CD14-positive monocyte (primary cell): ENCODE measurements around the gene PI4KA. TPM values are rescaled to one million over a fixed set of nuclear protein-coding genes. Genes with fewer than 3 reads are reported as not detected.
A peak's percentile ranks its signal among the peaks of the same experiment; 100 is the strongest.

Source experiments
- DNase-seq, 3 donors: peaks; one replicate each; pipeline ENCODE4 v3.0.0-alpha.2; 2011 to 2022
- H2AFZ ChIP-seq: 2 replicates; pipeline ENCODE4 v1.6.0; 2012; ENCODE audit warnings: mild to moderate bottlenecking, low read depth, low read length, inconsistent platforms; ENCODE audit not compliant: insufficient read depth, poor library complexity, severe bottlenecking
- H3K27ac ChIP-seq, 2 donors: 1 replicate in 1 of 2; 2 replicates in 1 of 2; pipeline ENCODE4 v1.5.1; 2012 to 2013; ENCODE audit warnings: low read length in 2 of 2, control low read depth in 1 of 2, inconsistent platforms in 1 of 2, low read depth in 1 of 2, mild to moderate bottlenecking in 1 of 2
- H3K27me3 ChIP-seq, 2 donors: one replicate each; pipeline versions ENCODE4 v1.6.0 to v1.6.1; 2011 to 2013; ENCODE audit warnings: low read length in 2 of 2; ENCODE audit not compliant: control insufficient read depth in 2 of 2, insufficient read depth in 2 of 2
- H3K36me3 ChIP-seq, 2 donors: replicated peaks in 1 of 2; 1 replicate in 1 of 2; 2 replicates in 1 of 2; pipeline versions ENCODE4 v1.5.1 to v1.6.1; 2012 to 2013; ENCODE audit warnings: low read length in 2 of 2, control low read depth in 1 of 2, inconsistent platforms in 1 of 2, mild to moderate bottlenecking in 1 of 2; ENCODE audit not compliant: insufficient read depth in 2 of 2, control insufficient read depth in 1 of 2
- H3K4me1 ChIP-seq, 2 donors: 1 replicate in 1 of 2; 2 replicates in 1 of 2; pipeline versions ENCODE4 v1.5.1 to v1.6.1; 2012 to 2013; ENCODE audit warnings: low read length in 2 of 2, control low read depth in 1 of 2, inconsistent platforms in 1 of 2, mild to moderate bottlenecking in 1 of 2, moderate library complexity in 1 of 2; ENCODE audit not compliant: insufficient read depth in 2 of 2, control insufficient read depth in 1 of 2
- H3K4me2 ChIP-seq: replicated peaks from 2 replicates; pipeline ENCODE3; 2012; ENCODE audit warnings: low read length, moderate library complexity, mild to moderate bottlenecking; ENCODE audit not compliant: poor library complexity, severe bottlenecking; ENCODE audit errors: extremely low read depth
- H3K4me3 ChIP-seq, 3 experiments: fragments of 200-600 bp in 1 of 3; sonication (generic) in 1 of 3; replicated peaks in 1 of 3; 1 replicate in 2 of 3; 2 replicates in 1 of 3; pipeline ENCODE4 v1.5.1; 2011 to 2013; ENCODE audit warnings: low read length in 3 of 3, mild to moderate bottlenecking in 3 of 3, control low read depth in 2 of 3, low read depth in 2 of 3, inconsistent platforms in 1 of 3, moderate library complexity in 1 of 3
- H3K79me2 ChIP-seq: 2 replicates; pipeline ENCODE4 v1.6.0; 2012; ENCODE audit warnings: mild to moderate bottlenecking, control low read depth, inconsistent platforms, low read length, moderate library complexity; ENCODE audit not compliant: insufficient read depth
- H3K9ac ChIP-seq: 2 replicates; pipeline ENCODE4 v1.6.0; 2017; ENCODE audit warnings: low read length, mild to moderate bottlenecking; ENCODE audit not compliant: insufficient read depth, poor library complexity, severe bottlenecking
- H3K9me3 ChIP-seq, 2 donors: replicated peaks in 1 of 2; 1 replicate in 1 of 2; 2 replicates in 1 of 2; pipeline versions ENCODE4 v1.5.1 to v1.6.1; 2012 to 2013; ENCODE audit warnings: low read length in 2 of 2, control low read depth in 1 of 2; ENCODE audit not compliant: control insufficient read depth in 1 of 2, insufficient read depth in 1 of 2
- H4K20me1 ChIP-seq: 2 replicates; pipeline ENCODE4 v1.6.0; 2012; ENCODE audit warnings: mild to moderate bottlenecking, low read length, control low read depth, moderate library complexity; ENCODE audit not compliant: insufficient read depth
- H3K27ac Mint-ChIP-seq, 7 donors: one replicate each; pipeline ENCODE4 v1.8.0; 2020; ENCODE audit warnings: mild to moderate bottlenecking in 7 of 7, mixed read lengths in 7 of 7, moderate library complexity in 6 of 7, inconsistent platforms in 2 of 7
- H3K27me3 Mint-ChIP-seq, 3 donors: one replicate each; pipeline ENCODE4 v1.8.0; 2021 to 2022; ENCODE audit warnings: low read depth in 3 of 3, mild to moderate bottlenecking in 3 of 3, mixed read lengths in 3 of 3, moderate library complexity in 3 of 3, inconsistent platforms in 1 of 3
- H3K36me3 Mint-ChIP-seq, 2 donors: one replicate each; pipeline ENCODE4 v1.8.0; 2020; ENCODE audit warnings: mixed read lengths in 2 of 2, inconsistent platforms in 1 of 2, mild to moderate bottlenecking in 1 of 2
- H3K4me1 Mint-ChIP-seq: one replicate; pipeline ENCODE4 v1.8.0; 2020; ENCODE audit warnings: mild to moderate bottlenecking, mixed read lengths
- H3K4me3 Mint-ChIP-seq, 2 donors: one replicate each; pipeline ENCODE4 v1.8.0; 2020; ENCODE audit warnings: mild to moderate bottlenecking in 2 of 2, mixed read lengths in 2 of 2, moderate library complexity in 1 of 2
- H3K9me3 Mint-ChIP-seq, 7 donors: one replicate each; pipeline ENCODE4 v1.8.0; 2020 to 2022; ENCODE audit warnings: mixed read lengths in 7 of 7, mild to moderate bottlenecking in 6 of 7, moderate library complexity in 6 of 7, inconsistent platforms in 2 of 7
- CTCF ChIP-seq: fragments of 200-600 bp; IDR thresholded peaks from one replicate; pipeline ENCODE4 v1.8.0; 2022; ENCODE audit warnings: antibody characterized with exemption, mild to moderate bottlenecking
- WGBS: methylation state at CpG from one replicate; pipeline ENCODE4 v1.1.5; 2013; ENCODE audit warnings: missing lambda C conversion rate; ENCODE audit not compliant: insufficient coverage; 5-methylcytosine and 5-hydroxymethylcytosine counted together
- intact Hi-C, 2 donors: fragments of 100-400 bp; cut with micrococcal nuclease; formaldehyde crosslinking; loops; one replicate each; pipeline versions ENCODE4 v1.15.0 to v1.15.1; 2023
- polyA plus RNA-seq, 3 donors: library from polyadenylated mRNA; depleted of rRNA in 1 of 3; unstranded in 2 of 3; stranded (reverse) in 1 of 3; fragments of 300-500 nt in 2 of 3; fragments of >200 nt in 1 of 3; fragmentation: Illumina TruSeq in 2 of 3; gene quantifications; 1 replicate in 2 of 3; 2 replicates in 1 of 3; pipeline ENCODE4 v1.2.3, GENCODE V29; 2012 to 2021

PI4KA gene
- polyA plus RNA-seq, 3 donors: 22.8 to 74.4 (median 38.2) TPM

DNA sequence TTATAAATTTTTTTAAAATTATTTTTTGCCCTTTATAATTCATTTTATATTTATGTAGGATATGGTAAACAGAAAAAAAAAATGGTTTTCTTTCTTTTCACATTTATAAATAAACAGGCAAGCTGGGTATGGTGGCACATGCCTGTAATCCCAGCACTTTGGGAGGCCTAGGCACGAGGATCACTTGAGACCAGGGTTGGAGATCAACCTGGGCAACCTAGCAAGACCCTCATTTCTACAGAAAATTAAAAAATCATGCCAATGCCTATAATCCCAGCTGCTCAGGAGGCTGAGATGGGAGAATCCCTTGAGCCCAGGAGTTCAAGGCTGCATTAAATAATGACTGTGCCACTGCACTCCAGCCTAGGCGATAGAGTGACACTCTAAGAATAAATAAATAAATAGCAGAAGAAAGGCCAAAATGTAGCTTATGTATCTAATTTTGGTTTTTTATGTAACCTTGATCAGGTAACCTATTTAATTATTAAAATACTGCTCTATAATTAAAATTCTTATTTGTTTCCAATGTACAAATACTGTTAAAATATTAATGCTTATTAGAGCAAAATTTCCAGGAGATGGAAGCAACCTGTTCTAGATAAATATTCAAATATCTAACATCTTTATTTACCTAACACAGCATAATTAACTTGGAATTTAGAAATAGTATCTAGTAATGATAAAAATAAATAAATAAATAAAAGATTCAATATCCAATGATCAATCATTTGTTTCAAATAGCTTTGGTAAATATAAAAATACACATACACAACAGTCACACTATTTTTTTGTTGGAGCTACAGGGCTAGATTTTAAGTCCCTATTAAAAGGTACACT, 21.4 kb downstream of the PI4KA start:
- peaks cover 8 to 9% of the 10 kb centered on the region in 2 donors for H3K4me1 ChIP-seq
- H2AFZ ChIP-seq: no peak overlapping the region
- no peaks in the 10 kb centered on the region for H3K27me3 ChIP-seq
- no peak for TF ChIP-seq CTCF
- intact Hi-C loops: no loop called here
- H3K9ac ChIP-seq: no peak overlapping the region
- no CpG with 5 or more reads among the region's 2 CpGs for WGBS
- peaks cover 0 to 2% (median 0%) of the 10 kb centered on the region in 7 donors for H3K9me3 Mint-ChIP-seq
- H3K4me3 Mint-ChIP-seq: no peak overlapping the region
- H3K27ac ChIP-seq: no peak overlapping the region
- H3K4me1 Mint-ChIP-seq: peaks cover 18% of the 10 kb centered on the region
- H3K27me3 Mint-ChIP-seq: peaks cover 0 to 2% (median 1%) of the 10 kb centered on the region in 3 donors
- no peak overlapping the region for H3K4me3 ChIP-seq
- H3K4me2 ChIP-seq: no peak overlapping the region
- H4K20me1 ChIP-seq: peaks cover 73% of the 10 kb centered on the region
- H3K27ac Mint-ChIP-seq: no peak overlapping the region
- peaks cover 32 to 42% of the 10 kb centered on the region in 2 donors for H3K36me3 Mint-ChIP-seq
- H3K36me3 ChIP-seq: peaks cover 21 to 32% of the 10 kb centered on the region in 2 donors
- no peak for DNase-seq
- no peaks in the 10 kb centered on the region for H3K9me3 ChIP-seq
- H3K79me2 ChIP-seq: peaks cover 45% of the 10 kb centered on the region

DNA sequence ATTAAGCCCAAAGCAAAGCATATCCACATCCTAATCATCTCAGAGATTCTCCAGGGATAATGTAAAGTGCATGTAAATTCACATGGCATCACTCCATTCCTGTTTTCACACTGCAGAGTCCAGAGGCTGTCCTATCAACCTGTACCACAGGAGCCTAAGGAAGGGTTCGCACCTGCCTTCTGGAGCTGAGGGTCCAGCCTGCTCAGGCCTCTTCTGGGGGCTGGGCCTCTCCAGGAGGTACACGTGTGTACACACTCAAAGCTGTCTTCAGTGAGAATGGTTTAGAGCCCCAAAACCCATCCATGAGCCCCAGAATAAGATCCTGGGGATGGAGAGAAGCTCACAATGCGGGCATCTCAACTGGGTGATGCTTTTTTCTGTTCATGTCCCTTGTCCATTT, 23.9 kb downstream of the PI4KA start:
- Histone ChIP-seq H3K9me3 (no peaks in the 10 kb centered on the region), H3K79me2 (peaks cover 26% of the 10 kb centered on the region), H3K9ac (no peak overlapping the region), H3K36me3 (peaks cover 41 to 57% of the 10 kb centered on the region in 2 donors), H3K4me3 (no peak overlapping the region), H3K27ac (no peak overlapping the region), H3K27me3 (no peaks in the 10 kb centered on the region), H2AFZ (no peak overlapping the region), H3K4me1 (peaks cover 8 to 9% of the 10 kb centered on the region in 2 donors), H3K4me2 (no peak overlapping the region), H4K20me1 (peaks cover 48% of the 10 kb centered on the region)
- TF ChIP-seq CTCF: no peak
- Mint-ChIP-seq H3K4me3 (no peak overlapping the region), H3K36me3 (peaks cover 54 to 60% of the 10 kb centered on the region in 2 donors), H3K27me3 (no peaks in the 10 kb centered on the region), H3K9me3 (peaks cover 0 to 2% (median 0%) of the 10 kb centered on the region in 7 donors), H3K4me1 (peaks cover 9% of the 10 kb centered on the region), H3K27ac (peak overlapping the region in 1 of 7 donors; percentile 10)
- WGBS: 94% methylated on average over 2 of the region's 3 CpGs
- no peak for DNase-seq
- intact Hi-C loops: no loop called here
